ENCODE measurements around the gene TMEM139.

TMEM139 gene

GRCh38 chr7:143329471-143330170 is 44.9 kb downstream of the TMEM139 start:
- no peak for DNase-seq

- peak in 1 of 2 donors; percentile 19 for DNase-seq
These were observed 46.5 kb downstream of the TMEM139 start for GRCh38 chr7:143331179-143331801.

GRCh38 chr7:143334244-143334643 is 49.5 kb downstream of the TMEM139 start:
- no peak for DNase-seq

- DNase-seq, result no peak
These were observed 52.5 kb downstream of the TMEM139 start for GRCh38 chr7:143337216-143337615.
